ENCODE measurements around the gene OR51G2.
"Not testable (repeated sequence)": the region's sequence is repeated elsewhere in the genome, so short reads cannot be mapped to it uniquely, and the experiment has no call there.

The OR51G2 gene

GRCh38 chr11:4919250-4919649 is at the start of gene OR51G2:
TSS of gene OR51G2 (minus strand) at chr11:4919350. CDS start at chr11:4915663, 3,687 bp downstream.
- DNase-seq (ENCODE audit: low read depth) = no peak

GRCh38 chr11:4962816-4963215 is 43.7 kb upstream of the OR51G2 start:
- no peak for DNase-seq (ENCODE audit: low read depth)

- no peak for DNase-seq (ENCODE audit: low read depth)
Observed at GRCh38 chr11:4960877-4961276, 41.7 kb upstream of the OR51G2 start.

GRCh38 chr11:4957396-4957795 is 38.2 kb upstream of the OR51G2 start:
- DNase-seq (ENCODE audit: low read depth) = no peak

GRCh38 chr11:4955613-4956012 is 36.5 kb upstream of the OR51G2 start, which contains the start of gene OR51A2:
TSS of gene OR51A2 (minus strand) at chr11:4955713. CDS start at chr11:4955713, 0 bp downstream.
- not testable (repeated sequence) for DNase-seq (ENCODE audit: low read depth)

- no peak for DNase-seq (ENCODE audit: low read depth)
Observed at GRCh38 chr11:4947505-4947904, 28.4 kb upstream of the OR51G2 start, which contains the start of gene OR51A4. TSS of gene OR51A4 (minus strand) at chr11:4947605. CDS start at chr11:4947100, 505 bp downstream.

GRCh38 chr11:4936745-4937144 is 17.6 kb upstream of the OR51G2 start:
- DNase-seq (ENCODE audit: low read depth) = no peak

- no peak for DNase-seq (ENCODE audit: low read depth)
Observed at GRCh38 chr11:4932751-4933150, 13.6 kb upstream of the OR51G2 start.

- no peak for DNase-seq (ENCODE audit: low read depth)
Observed at GRCh38 chr11:4926608-4927007, 7.5 kb upstream of the OR51G2 start.

GRCh38 chr11:4924239-4924638 is 5.1 kb upstream of the OR51G2 start, which contains the start of gene OR51G1:
TSS of gene OR51G1 (minus strand) at chr11:4924339. CDS start at chr11:4924339, 0 bp downstream.
- DNase-seq (ENCODE audit: low read depth) = no peak

- no peak for DNase-seq (ENCODE audit: low read depth)
Observed at GRCh38 chr11:4922304-4922703, 3.2 kb upstream of the OR51G2 start.

GRCh38 chr11:4921796-4922195 is 2.6 kb upstream of the OR51G2 start:
- no peak for DNase-seq (ENCODE audit: low read depth)

GRCh38 chr11:4916581-4916980 is 2.6 kb downstream of the OR51G2 start:
- DNase-seq (ENCODE audit: low read depth) = no peak

- DNase-seq (ENCODE audit: low read depth) = no peak
Observed at GRCh38 chr11:4903484-4903883, 15.7 kb downstream of the OR51G2 start, which contains the start of gene OR51A7. TSS of gene OR51A7 (plus strand) at chr11:4903783. CDS start at chr11:4907370, 3,587 bp downstream.

GRCh38 chr11:4891996-4892640 is 27.0 kb downstream of the OR51G2 start:
- DNase-seq (ENCODE audit: low read depth) = no peak

- DNase-seq (ENCODE audit: low read depth) = no peak
Observed at GRCh38 chr11:4890279-4890678, 28.9 kb downstream of the OR51G2 start.

GRCh38 chr11:4887591-4887990 is 31.6 kb downstream of the OR51G2 start:
- no peak for DNase-seq (ENCODE audit: low read depth)

GRCh38 chr11:4886186-4886585 is 33.0 kb downstream of the OR51G2 start:
- no peak for DNase-seq (ENCODE audit: low read depth)

- DNase-seq (ENCODE audit: low read depth) = no peak
Observed at GRCh38 chr11:4884361-4884760, 34.8 kb downstream of the OR51G2 start.

- no peak for DNase-seq (ENCODE audit: low read depth)
Observed at GRCh38 chr11:4882543-4882942, 36.6 kb downstream of the OR51G2 start.

- DNase-seq (ENCODE audit: low read depth) = no peak
Observed at GRCh38 chr11:4881860-4882500, 37.2 kb downstream of the OR51G2 start, which contains the start of gene OR51T1. TSS of gene OR51T1 (plus strand) at chr11:4881900. CDS start at chr11:4881900, 0 bp downstream.

- no peak for DNase-seq (ENCODE audit: low read depth)
Observed at GRCh38 chr11:4881188-4881587, 38.0 kb downstream of the OR51G2 start.

- no peak for DNase-seq (ENCODE audit: low read depth)
Observed at GRCh38 chr11:4865855-4866254, 53.3 kb downstream of the OR51G2 start.
